DOHH2 (cell line): ENCODE measurements around the gene ICOSLG.

Experiments
- CTCF ChIP-seq: fragments of 200-600 bp; sonication (generic); IDR thresholded peaks from one replicate; pipeline ENCODE4 v1.5.1; 2014; ENCODE audit warnings: antibody characterized with exemption, mild to moderate bottlenecking, low read depth, low read length; ENCODE audit not compliant: poor library complexity, severe bottlenecking
- EZH2phosphoT487 ChIP-seq: fragments of 200-600 bp; sonication (generic); IDR thresholded peaks from 2 replicates; pipeline ENCODE4 v1.6.1; 2017; ENCODE audit warnings: borderline replicate concordance, mild to moderate bottlenecking, antibody characterized with exemption, low read length, moderate library complexity, mixed read lengths

- no peak for TF ChIP-seq CTCF
- TF ChIP-seq EZH2phosphoT487, result no peak
Measured at GRCh38 chr21:44253832-44254710, 13.3 kb upstream of the ICOSLG start.
